GM23338 (cell line): ENCODE results near the gene TSR1. TPM values are rescaled to one million over a fixed set of nuclear protein-coding genes. Genes with fewer than 3 reads are reported as not detected.

Source experiments
- ATAC-seq: fragments of 200-7000 bp; cut with Tn5 transposase; 3 replicates; pipeline ENCODE4 v1.9.1; 2020
- DNase-seq: peaks from one replicate; pipeline ENCODE4 v3.0.0-alpha.2; 2015; ENCODE audit warnings: low spot score
- H2AFZ ChIP-seq: fragments of 200-600 bp; sonication (generic); 2 replicates; pipeline ENCODE4 v1.8.0; 2016; ENCODE audit warnings: antibody characterized with exemption, mild to moderate bottlenecking, moderate library complexity
- H3F3A ChIP-seq: fragments of 200-600 bp; sonication (generic); replicated peaks from 2 replicates; pipeline ENCODE4 v1.8.0; 2017; ENCODE audit warnings: antibody characterized with exemption, mixed run types, low read depth
- H3K27ac ChIP-seq: fragments of 200-600 bp; sonication (generic); 2 replicates; pipeline ENCODE4 v1.6.1; 2016; ENCODE audit warnings: low read depth
- H3K27me3 ChIP-seq: fragments of 200-600 bp; sonication (generic); 2 replicates; pipeline ENCODE4 v1.8.0; 2016; ENCODE audit warnings: mild to moderate bottlenecking, mixed run types, moderate library complexity; ENCODE audit not compliant: insufficient read depth
- H3K36me3 ChIP-seq: fragments of 200-600 bp; sonication (generic); 2 replicates; pipeline ENCODE4 v1.8.0; 2016; ENCODE audit warnings: mild to moderate bottlenecking; ENCODE audit not compliant: insufficient read depth
- H3K4me1 ChIP-seq: fragments of 200-600 bp; sonication (generic); 2 replicates; pipeline ENCODE4 v1.8.0; 2016; ENCODE audit warnings: mild to moderate bottlenecking, moderate library complexity; ENCODE audit not compliant: insufficient read depth
- H3K4me2 ChIP-seq: fragments of 200-600 bp; sonication (generic); 2 replicates; pipeline ENCODE4 v1.7.1; 2017; ENCODE audit warnings: mixed run types
- H3K4me3 ChIP-seq: fragments of 200-600 bp; sonication (generic); 2 replicates; pipeline ENCODE4 v1.6.1; 2016; ENCODE audit warnings: mixed run types
- H3K79me2 ChIP-seq: fragments of 200-600 bp; sonication (generic); replicated peaks from 2 replicates; pipeline ENCODE4 v1.8.0; 2017; ENCODE audit warnings: mild to moderate bottlenecking; ENCODE audit not compliant: insufficient read depth
- H3K9me2 ChIP-seq: fragments of 200-600 bp; sonication (generic); 2 replicates; pipeline ENCODE4 v1.8.0; 2017; ENCODE audit not compliant: insufficient read depth
- H4K20me1 ChIP-seq: fragments of 200-600 bp; sonication (generic); replicated peaks from 2 replicates; pipeline ENCODE4 v1.8.0; 2017; ENCODE audit warnings: mild to moderate bottlenecking; ENCODE audit not compliant: insufficient read depth
- H3K27ac Mint-ChIP-seq: 2 replicates; pipeline ENCODE4 v1.8.0; 2020; ENCODE audit warnings: inconsistent platforms, mild to moderate bottlenecking, moderate library complexity, mixed read lengths
- H3K27me3 Mint-ChIP-seq: 3 replicates; pipeline ENCODE4 v1.8.0; 2022; ENCODE audit warnings: low read depth, mild to moderate bottlenecking, moderate library complexity, mixed read lengths, inconsistent platforms; ENCODE audit not compliant: insufficient read depth, poor library complexity
- H3K36me3 Mint-ChIP-seq: 3 replicates; pipeline ENCODE4 v1.8.0; 2021; ENCODE audit warnings: low read depth, mild to moderate bottlenecking, inconsistent platforms, moderate library complexity, mixed read lengths
- H3K4me1 Mint-ChIP-seq: 3 replicates; pipeline ENCODE4 v1.8.0; 2020; ENCODE audit warnings: mild to moderate bottlenecking, inconsistent platforms, mixed read lengths
- H3K4me3 Mint-ChIP-seq: 3 replicates; pipeline ENCODE4 v1.8.0; 2021; ENCODE audit warnings: moderate library complexity, mild to moderate bottlenecking, inconsistent platforms, mixed read lengths
- H3K9me3 Mint-ChIP-seq: 3 replicates; pipeline ENCODE4 v1.8.0; 2020; ENCODE audit warnings: moderate library complexity, mild to moderate bottlenecking, inconsistent platforms, mixed read lengths
- CREB1 ChIP-seq: fragments of 250-450 bp; sonication (Bioruptor Pico); IDR thresholded peaks from 2 replicates; pipeline ENCODE4 v1.5.0; 2020; ENCODE audit warnings: low read depth, mild to moderate bottlenecking, moderate library complexity
- CTCF ChIP-seq, 2 experiments: fragments of 200-600 bp in 1 of 2; sonication (generic) in 1 of 2; conservative IDR thresholded peaks; 2 replicates each; pipeline versions ENCODE4 v1.5.1 to v1.6.1; 2016 to 2017; ENCODE audit warnings: antibody characterized with exemption in 2 of 2, low read depth in 2 of 2, mild to moderate bottlenecking in 2 of 2, moderate library complexity in 1 of 2
- EZH2 ChIP-seq: fragments of 200-600 bp; sonication (generic); IDR thresholded peaks from one replicate; pipeline ENCODE4 v1.8.0; 2017; ENCODE audit warnings: antibody characterized with exemption, mild to moderate bottlenecking, low read depth; ENCODE audit not compliant: unreplicated experiment
- EZH2phosphoT487 ChIP-seq: fragments of 200-600 bp; sonication (generic); IDR thresholded peaks from one replicate; pipeline ENCODE4 v1.8.1; 2018; ENCODE audit warnings: antibody characterized with exemption; ENCODE audit not compliant: unreplicated experiment
- JUNB ChIP-seq: IDR thresholded peaks from one replicate; pipeline ENCODE4 v1.6.1; 2016; ENCODE audit warnings: antibody characterized with exemption; ENCODE audit not compliant: unreplicated experiment
- NANOG ChIP-seq: IDR thresholded peaks from 2 replicates; pipeline ENCODE4 v1.6.1; 2016; ENCODE audit warnings: antibody characterized with exemption, borderline replicate concordance
- POLR2AphosphoS5 ChIP-seq: IDR thresholded peaks from 2 replicates; pipeline ENCODE4 v1.6.1; 2016; ENCODE audit warnings: antibody characterized with exemption, low read depth
- REST ChIP-seq: IDR thresholded peaks from one replicate; pipeline ENCODE4 v1.6.1; 2018; ENCODE audit warnings: antibody characterized with exemption; ENCODE audit not compliant: unreplicated experiment
- STAT1 ChIP-seq: IDR thresholded peaks from one replicate; pipeline ENCODE4 v1.6.1; 2016; ENCODE audit warnings: antibody characterized with exemption; ENCODE audit not compliant: unreplicated experiment
- ZNF114 ChIP-seq: fragments of 250-450 bp; sonication (Bioruptor Pico); IDR thresholded peaks from 2 replicates; pipeline ENCODE4 v1.5.0; 2020; ENCODE audit warnings: mild to moderate bottlenecking, moderate library complexity
- ZNF331 ChIP-seq: fragments of 250-450 bp; sonication (Bioruptor Pico); IDR thresholded peaks from 2 replicates; pipeline ENCODE4 v1.5.0; 2020; ENCODE audit warnings: low read depth, mild to moderate bottlenecking, moderate library complexity
- polyA plus RNA-seq: library from polyadenylated mRNA; unstranded; fragments of >200 nt; fragmentation: Nextera tagmentation; extraction: Ambion mirVana; gene quantifications from 2 replicates; pipeline ENCODE4 v1.2.1, GENCODE V29; 2016
- total RNA-seq: library from RNA; depleted of rRNA; stranded (reverse); fragments of >200 nt; shearing (Covaris generic); gene quantifications from 2 replicates; pipeline ENCODE4 v1.2.3, GENCODE V29; 2014
- TF ChIP-seq, protein P1 (sequence below): IDR thresholded peaks from 2 replicates; pipeline ENCODE4 v1.6.1; 2016; ENCODE audit warnings: antibody characterized with exemption
- TF ChIP-seq, protein P2 (sequence below): fragments of 250-450 bp; sonication (Bioruptor Pico); IDR thresholded peaks from 2 replicates; pipeline ENCODE4 v1.5.0; 2020; ENCODE audit warnings: mild to moderate bottlenecking, moderate library complexity

The TSR1 gene
- total and polyA plus RNA-seq, 2 experiments from 2014 or later, result 36.9 to 108 TPM

- Mint-ChIP-seq H3K27ac (no peak overlapping the region), H3K9me3 (no peaks in the 10 kb centered on the region), H3K4me3 (no peak overlapping the region), H3K27me3 (peaks cover 11% of the 10 kb centered on the region), H3K4me1 (peaks cover 26% of the 10 kb centered on the region), H3K36me3 (peaks cover 4% of the 10 kb centered on the region; the same call in 1 of the 3 replicates)
- H3K27me3 ChIP-seq, result no peaks in the 10 kb centered on the region
- H3K9me2 ChIP-seq, result no peaks in the 10 kb centered on the region
- H4K20me1 ChIP-seq, result no peaks in the 10 kb centered on the region
- peaks cover 12% of the 10 kb centered on the region for H3K4me1 ChIP-seq
- no peak for ATAC-seq
- no peak for DNase-seq
- no peaks in the 10 kb centered on the region for H3K36me3 ChIP-seq
- no peak overlapping the region for H3K4me3 ChIP-seq
- H3K4me2 ChIP-seq, result no peak overlapping the region
- no peak overlapping the region for H2AFZ ChIP-seq
- TF ChIP-seq STAT1 (no peak), ZNF331 (no peak), NANOG (no peak), ZNF114 (no peak), POLR2AphosphoS5 (no peak), CREB1 (no peak), EZH2 (no peak), EZH2phosphoT487 (no peak), CTCF (conservative IDR thresholded peaks at IDR 0.05; ENCODE audit: low read depth in 2 of 2) (no peak), JUNB (no peak), REST (no peak)
- TF ChIP-seq, protein P1, sequence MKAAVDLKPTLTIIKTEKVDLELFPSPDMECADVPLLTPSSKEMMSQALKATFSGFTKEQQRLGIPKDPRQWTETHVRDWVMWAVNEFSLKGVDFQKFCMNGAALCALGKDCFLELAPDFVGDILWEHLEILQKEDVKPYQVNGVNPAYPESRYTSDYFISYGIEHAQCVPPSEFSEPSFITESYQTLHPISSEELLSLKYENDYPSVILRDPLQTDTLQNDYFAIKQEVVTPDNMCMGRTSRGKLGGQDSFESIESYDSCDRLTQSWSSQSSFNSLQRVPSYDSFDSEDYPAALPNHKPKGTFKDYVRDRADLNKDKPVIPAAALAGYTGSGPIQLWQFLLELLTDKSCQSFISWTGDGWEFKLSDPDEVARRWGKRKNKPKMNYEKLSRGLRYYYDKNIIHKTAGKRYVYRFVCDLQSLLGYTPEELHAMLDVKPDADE, result no peak
- TF ChIP-seq, protein P2, sequence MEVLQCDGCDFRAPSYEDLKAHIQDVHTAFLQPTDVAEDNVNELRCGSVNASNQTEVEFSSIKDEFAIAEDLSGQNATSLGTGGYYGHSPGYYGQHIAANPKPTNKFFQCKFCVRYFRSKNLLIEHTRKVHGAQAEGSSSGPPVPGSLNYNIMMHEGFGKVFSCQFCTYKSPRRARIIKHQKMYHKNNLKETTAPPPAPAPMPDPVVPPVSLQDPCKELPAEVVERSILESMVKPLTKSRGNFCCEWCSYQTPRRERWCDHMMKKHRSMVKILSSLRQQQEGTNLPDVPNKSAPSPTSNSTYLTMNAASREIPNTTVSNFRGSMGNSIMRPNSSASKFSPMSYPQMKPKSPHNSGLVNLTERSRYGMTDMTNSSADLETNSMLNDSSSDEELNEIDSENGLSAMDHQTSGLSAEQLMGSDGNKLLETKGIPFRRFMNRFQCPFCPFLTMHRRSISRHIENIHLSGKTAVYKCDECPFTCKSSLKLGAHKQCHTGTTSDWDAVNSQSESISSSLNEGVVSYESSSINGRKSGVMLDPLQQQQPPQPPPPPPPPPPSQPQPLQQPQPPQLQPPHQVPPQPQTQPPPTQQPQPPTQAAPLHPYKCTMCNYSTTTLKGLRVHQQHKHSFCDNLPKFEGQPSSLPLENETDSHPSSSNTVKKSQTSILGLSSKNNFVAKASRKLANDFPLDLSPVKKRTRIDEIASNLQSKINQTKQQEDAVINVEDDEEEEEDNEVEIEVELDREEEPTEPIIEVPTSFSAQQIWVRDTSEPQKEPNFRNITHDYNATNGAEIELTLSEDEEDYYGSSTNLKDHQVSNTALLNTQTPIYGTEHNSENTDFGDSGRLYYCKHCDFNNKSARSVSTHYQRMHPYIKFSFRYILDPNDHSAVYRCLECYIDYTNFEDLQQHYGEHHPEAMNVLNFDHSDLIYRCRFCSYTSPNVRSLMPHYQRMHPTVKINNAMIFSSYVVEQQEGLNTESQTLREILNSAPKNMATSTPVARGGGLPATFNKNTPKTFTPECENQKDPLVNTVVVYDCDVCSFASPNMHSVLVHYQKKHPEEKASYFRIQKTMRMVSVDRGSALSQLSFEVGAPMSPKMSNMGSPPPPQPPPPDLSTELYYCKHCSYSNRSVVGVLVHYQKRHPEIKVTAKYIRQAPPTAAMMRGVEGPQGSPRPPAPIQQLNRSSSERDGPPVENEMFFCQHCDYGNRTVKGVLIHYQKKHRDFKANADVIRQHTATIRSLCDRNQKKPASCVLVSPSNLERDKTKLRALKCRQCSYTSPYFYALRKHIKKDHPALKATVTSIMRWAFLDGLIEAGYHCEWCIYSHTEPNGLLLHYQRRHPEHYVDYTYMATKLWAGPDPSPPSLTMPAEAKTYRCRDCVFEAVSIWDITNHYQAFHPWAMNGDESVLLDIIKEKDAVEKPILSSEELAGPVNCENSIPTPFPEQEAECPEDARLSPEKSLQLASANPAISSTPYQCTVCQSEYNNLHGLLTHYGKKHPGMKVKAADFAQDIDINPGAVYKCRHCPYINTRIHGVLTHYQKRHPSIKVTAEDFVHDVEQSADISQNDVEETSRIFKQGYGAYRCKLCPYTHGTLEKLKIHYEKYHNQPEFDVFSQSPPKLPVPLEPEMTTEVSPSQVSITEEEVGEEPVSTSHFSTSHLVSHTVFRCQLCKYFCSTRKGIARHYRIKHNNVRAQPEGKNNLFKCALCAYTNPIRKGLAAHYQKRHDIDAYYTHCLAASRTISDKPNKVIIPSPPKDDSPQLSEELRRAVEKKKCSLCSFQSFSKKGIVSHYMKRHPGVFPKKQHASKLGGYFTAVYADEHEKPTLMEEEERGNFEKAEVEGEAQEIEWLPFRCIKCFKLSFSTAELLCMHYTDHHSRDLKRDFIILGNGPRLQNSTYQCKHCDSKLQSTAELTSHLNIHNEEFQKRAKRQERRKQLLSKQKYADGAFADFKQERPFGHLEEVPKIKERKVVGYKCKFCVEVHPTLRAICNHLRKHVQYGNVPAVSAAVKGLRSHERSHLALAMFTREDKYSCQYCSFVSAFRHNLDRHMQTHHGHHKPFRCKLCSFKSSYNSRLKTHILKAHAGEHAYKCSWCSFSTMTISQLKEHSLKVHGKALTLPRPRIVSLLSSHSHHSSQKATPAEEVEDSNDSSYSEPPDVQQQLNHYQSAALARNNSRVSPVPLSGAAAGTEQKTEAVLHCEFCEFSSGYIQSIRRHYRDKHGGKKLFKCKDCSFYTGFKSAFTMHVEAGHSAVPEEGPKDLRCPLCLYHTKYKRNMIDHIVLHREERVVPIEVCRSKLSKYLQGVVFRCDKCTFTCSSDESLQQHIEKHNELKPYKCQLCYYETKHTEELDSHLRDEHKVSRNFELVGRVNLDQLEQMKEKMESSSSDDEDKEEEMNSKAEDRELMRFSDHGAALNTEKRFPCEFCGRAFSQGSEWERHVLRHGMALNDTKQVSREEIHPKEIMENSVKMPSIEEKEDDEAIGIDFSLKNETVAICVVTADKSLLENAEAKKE, result no peak
- H3F3A ChIP-seq, result peaks cover 26% of the 10 kb centered on the region
- peaks cover 9% of the 10 kb centered on the region; the same call in 1 of the 2 replicates for H3K79me2 ChIP-seq
- H3K27ac ChIP-seq, result no peak overlapping the region
These were observed 15.0 kb upstream of the TSR1 start for GRCh38 chr17:2351269-2351668.
